KMS-11 (cell line): ENCODE results near the gene CTDSP2.
"Not testable (repeated sequence)": the region's sequence is repeated elsewhere in the genome, so short reads cannot be mapped to it uniquely, and the experiment has no call there.

ENCODE experiments used
- H2AFZ ChIP-seq: fragments of 200-600 bp; sonication (generic); 2 replicates; pipeline ENCODE4 v1.6.1; 2016; ENCODE audit warnings: antibody characterized with exemption, mixed run types, low read depth
- H3K27ac ChIP-seq: fragments of 200-600 bp; sonication (generic); 2 replicates; pipeline ENCODE4 v1.6.1; 2016; ENCODE audit warnings: mild to moderate bottlenecking, mixed run types
- H3K27me3 ChIP-seq: fragments of 200-600 bp; sonication (generic); 2 replicates; pipeline ENCODE4 v1.6.1; 2017; ENCODE audit warnings: mild to moderate bottlenecking, low read depth, mixed run types, moderate library complexity; ENCODE audit not compliant: insufficient read depth
- H3K36me3 ChIP-seq: fragments of 200-600 bp; sonication (generic); 2 replicates; pipeline ENCODE4 v1.6.1; 2017; ENCODE audit warnings: mild to moderate bottlenecking, mixed run types; ENCODE audit not compliant: insufficient read depth
- H3K4me1 ChIP-seq: fragments of 200-600 bp; sonication (generic); 2 replicates; pipeline ENCODE4 v1.6.1; 2016; ENCODE audit warnings: mild to moderate bottlenecking, low read depth, mixed run types; ENCODE audit not compliant: poor library complexity, severe bottlenecking
- H3K4me2 ChIP-seq: fragments of 200-600 bp; sonication (generic); 2 replicates; pipeline ENCODE4 v1.7.0; 2016; ENCODE audit warnings: mild to moderate bottlenecking, mixed run types
- H3K4me3 ChIP-seq: fragments of 200-600 bp; sonication (generic); IDR thresholded peaks from 2 replicates; pipeline ENCODE4 v1.6.1; 2017; ENCODE audit warnings: low read depth, low read length, mixed read lengths; ENCODE audit not compliant: insufficient read depth
- H3K79me2 ChIP-seq: fragments of 200-600 bp; sonication (generic); 2 replicates; pipeline ENCODE4 v1.6.1; 2016; ENCODE audit warnings: low read depth, mixed run types; ENCODE audit not compliant: insufficient read depth
- H3K9ac ChIP-seq: fragments of 200-600 bp; sonication (generic); 2 replicates; pipeline ENCODE4 v1.6.1; 2016; ENCODE audit warnings: mild to moderate bottlenecking, mixed run types
- H4K20me1 ChIP-seq: fragments of 200-600 bp; sonication (generic); 2 replicates; pipeline ENCODE4 v1.6.1; 2016; ENCODE audit warnings: mild to moderate bottlenecking, mixed run types; ENCODE audit not compliant: insufficient read depth
- CTCF ChIP-seq: fragments of 200-600 bp; sonication (generic); conservative IDR thresholded peaks from 2 replicates; pipeline ENCODE4 v1.6.1; 2017; ENCODE audit warnings: low read depth, mild to moderate bottlenecking, antibody characterized with exemption, low read length, moderate library complexity, mixed read lengths

The CTDSP2 gene

GRCh38 chr12:57823908-57824640, 22.5 kb downstream of the CTDSP2 start:
- no peaks in the 10 kb centered on the region for H4K20me1 ChIP-seq

GRCh38 chr12:57823131-57823907, 23.2 kb downstream of the CTDSP2 start:
- TF ChIP-seq CTCF, result no peak
- Histone ChIP-seq H3K9ac (no peak overlapping the region), H3K4me3 (no peak overlapping the region), H3K79me2 (no peaks in the 10 kb centered on the region), H3K27me3 (no peaks in the 10 kb centered on the region), H3K4me1 (no peaks in the 10 kb centered on the region), H4K20me1 (no peaks in the 10 kb centered on the region), H3K4me2 (no peak overlapping the region), H3K27ac (no peak overlapping the region), H2AFZ (no peak overlapping the region), H3K36me3 (peaks cover 16% of the 10 kb centered on the region; the same call in 1 of the 2 replicates)

More at GRCh38 chr12:57823908-57824640, 22.5 kb downstream of the CTDSP2 start:
- Histone ChIP-seq H3K36me3 (peaks cover 23% of the 10 kb centered on the region; the same call in 1 of the 2 replicates), H3K4me1 (no peaks in the 10 kb centered on the region), H2AFZ (no peak overlapping the region), H3K79me2 (peaks cover 7% of the 10 kb centered on the region), H3K27me3 (no peaks in the 10 kb centered on the region), H3K27ac (no peak overlapping the region), H3K4me2 (no peak overlapping the region), H3K4me3 (no peak overlapping the region), H3K9ac (no peak overlapping the region)
- TF ChIP-seq CTCF, result no peak

GRCh38 chr12:57822392-57823130, 24.0 kb downstream of the CTDSP2 start:
- Histone ChIP-seq H3K79me2 (no peaks in the 10 kb centered on the region), H4K20me1 (no peaks in the 10 kb centered on the region), H3K4me2 (no peak overlapping the region), H3K4me3 (no peak overlapping the region), H3K4me1 (no peaks in the 10 kb centered on the region), H2AFZ (no peak overlapping the region), H3K9ac (no peak overlapping the region), H3K36me3 (peaks cover 12% of the 10 kb centered on the region; the same call in 1 of the 2 replicates), H3K27ac (no peak overlapping the region), H3K27me3 (no peaks in the 10 kb centered on the region)
- TF ChIP-seq CTCF, result no peak

GRCh38 chr12:57821474-57822214, 24.9 kb downstream of the CTDSP2 start:
- H3K4me2 ChIP-seq, result no peak overlapping the region
- no peak overlapping the region for H2AFZ ChIP-seq
- no peaks in the 10 kb centered on the region for H4K20me1 ChIP-seq
- peaks cover 3% of the 10 kb centered on the region; the same call in 1 of the 2 replicates for H3K36me3 ChIP-seq
- no peaks in the 10 kb centered on the region for H3K27me3 ChIP-seq
- H3K4me3 ChIP-seq, result no peak overlapping the region
- no peaks in the 10 kb centered on the region for H3K79me2 ChIP-seq
- no peak for TF ChIP-seq CTCF
- H3K9ac ChIP-seq, result no peak overlapping the region
- no peak overlapping the region for H3K27ac ChIP-seq
- H3K4me1 ChIP-seq, result no peaks in the 10 kb centered on the region

- H2AFZ ChIP-seq, H3K27ac ChIP-seq, H3K4me2 ChIP-seq, H4K20me1 ChIP-seq, H3K27me3 ChIP-seq, H3K4me1 ChIP-seq, H3K4me3 ChIP-seq, H3K36me3 ChIP-seq, H3K79me2 ChIP-seq, H3K9ac ChIP-seq: not testable (repeated sequence)
Observed at GRCh38 chr12:57821015-57821414, 25.5 kb downstream of the CTDSP2 start.

- H3K79me2 ChIP-seq, result not testable (repeated sequence)
Observed at GRCh38 chr12:57820119-57820518, 26.4 kb downstream of the CTDSP2 start.

More at GRCh38 chr12:57820119-57820518, 26.4 kb downstream of the CTDSP2 start:
- not testable (repeated sequence) for H3K36me3 ChIP-seq, H4K20me1 ChIP-seq, H3K9ac ChIP-seq, H3K4me1 ChIP-seq, H3K27ac ChIP-seq, H3K27me3 ChIP-seq, H3K4me2 ChIP-seq, H2AFZ ChIP-seq, H3K4me3 ChIP-seq
